ENCODE measurements around the gene ITPK1.

Gene ITPK1

DNA sequence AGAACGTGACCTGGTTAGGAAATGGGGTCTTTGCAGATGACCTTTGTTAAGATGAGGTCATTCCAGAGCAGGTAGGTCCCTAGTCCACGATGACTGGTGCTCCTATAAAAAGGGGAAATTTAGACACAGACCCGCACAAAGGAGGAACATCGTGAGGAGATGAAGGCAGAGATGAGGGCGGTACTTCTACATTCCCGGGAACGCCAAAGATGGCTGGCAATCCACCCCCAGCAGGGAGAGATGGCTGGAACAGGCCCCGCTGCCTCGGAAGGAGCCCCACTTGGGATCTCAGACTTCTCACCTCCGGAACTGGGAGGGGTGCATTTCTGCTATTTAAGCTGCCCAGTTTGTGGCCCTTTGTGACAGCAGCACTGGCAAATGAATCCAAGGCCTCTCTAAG lies 85.0 kb downstream of the ITPK1 start:
- no peak for DNase-seq (ENCODE audit: low read depth in 2 of 3, low spot score in 2 of 3)

DNA sequence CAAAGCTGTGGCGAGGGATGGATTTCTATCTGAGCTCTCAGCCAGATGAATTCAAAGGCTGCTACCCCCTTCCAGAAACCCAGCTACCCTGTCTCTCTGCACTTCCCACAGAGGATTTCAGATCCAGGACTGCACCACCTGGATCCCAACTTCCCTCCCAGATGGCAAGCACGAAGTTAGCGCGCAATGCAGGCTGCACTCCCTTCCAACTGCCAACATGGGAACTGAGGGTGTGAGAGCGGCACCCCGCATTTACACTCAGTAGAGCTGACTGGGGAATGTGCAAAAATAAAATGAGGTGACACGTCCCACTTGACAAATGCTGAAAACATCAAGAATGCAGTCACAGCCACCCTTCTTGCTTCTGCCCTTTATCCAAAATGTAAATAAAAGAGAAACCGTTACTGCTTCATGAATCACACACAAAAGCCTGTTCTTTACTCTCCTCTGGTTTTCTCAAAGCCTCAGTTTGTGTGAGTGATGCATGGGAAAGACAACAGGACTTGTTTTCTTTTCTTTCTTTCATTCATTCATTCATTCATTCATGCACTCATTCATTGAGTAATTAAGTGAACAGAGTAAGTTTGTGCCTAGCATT lies 85.7 kb downstream of the ITPK1 start:
- DNase-seq (ENCODE audit: low read depth in 2 of 3, low spot score in 2 of 3), result no peak

- DNase-seq (ENCODE audit: low read depth in 2 of 3, low spot score in 2 of 3), result no peak
These were observed 86.3 kb downstream of the ITPK1 start for GRCh38 chr14:93029417-93029816.

- no peak for DNase-seq (ENCODE audit: low read depth in 2 of 3, low spot score in 2 of 3)
These were observed 87.0 kb downstream of the ITPK1 start for GRCh38 chr14:93028724-93029076.

- DNase-seq (ENCODE audit: low read depth in 2 of 3, low spot score in 2 of 3), result no peak
These were observed 87.7 kb downstream of the ITPK1 start for GRCh38 chr14:93027810-93028723.

- no peak for DNase-seq (ENCODE audit: low read depth in 2 of 3, low spot score in 2 of 3)
These were observed 89.4 kb downstream of the ITPK1 start for GRCh38 chr14:93026339-93026738.

GRCh38 chr14:93025055-93025454 lies 90.7 kb downstream of the ITPK1 start:
- DNase-seq (ENCODE audit: low read depth in 2 of 3, low spot score in 2 of 3), result no peak

DNA sequence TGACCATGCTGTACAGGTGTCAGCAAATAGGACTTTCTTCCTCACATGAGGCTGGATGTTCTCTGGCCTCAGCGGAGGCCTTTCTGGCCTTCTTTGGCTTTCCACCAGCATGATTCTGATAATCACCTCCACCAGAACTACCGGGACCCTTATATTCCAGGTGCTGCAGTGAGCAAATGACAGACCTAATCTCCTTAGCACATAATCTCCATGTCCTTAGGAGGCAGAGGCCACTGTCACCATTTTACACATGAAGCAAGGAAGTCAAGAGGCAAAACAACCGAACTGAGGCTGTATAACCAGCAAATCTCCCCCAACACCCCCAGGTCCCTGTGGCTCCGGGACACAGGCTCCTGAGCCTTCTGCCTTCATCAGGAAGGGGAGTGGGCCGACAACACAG lies 91.2 kb downstream of the ITPK1 start:
- no peak for DNase-seq (ENCODE audit: low read depth in 2 of 3, low spot score in 2 of 3)

DNA sequence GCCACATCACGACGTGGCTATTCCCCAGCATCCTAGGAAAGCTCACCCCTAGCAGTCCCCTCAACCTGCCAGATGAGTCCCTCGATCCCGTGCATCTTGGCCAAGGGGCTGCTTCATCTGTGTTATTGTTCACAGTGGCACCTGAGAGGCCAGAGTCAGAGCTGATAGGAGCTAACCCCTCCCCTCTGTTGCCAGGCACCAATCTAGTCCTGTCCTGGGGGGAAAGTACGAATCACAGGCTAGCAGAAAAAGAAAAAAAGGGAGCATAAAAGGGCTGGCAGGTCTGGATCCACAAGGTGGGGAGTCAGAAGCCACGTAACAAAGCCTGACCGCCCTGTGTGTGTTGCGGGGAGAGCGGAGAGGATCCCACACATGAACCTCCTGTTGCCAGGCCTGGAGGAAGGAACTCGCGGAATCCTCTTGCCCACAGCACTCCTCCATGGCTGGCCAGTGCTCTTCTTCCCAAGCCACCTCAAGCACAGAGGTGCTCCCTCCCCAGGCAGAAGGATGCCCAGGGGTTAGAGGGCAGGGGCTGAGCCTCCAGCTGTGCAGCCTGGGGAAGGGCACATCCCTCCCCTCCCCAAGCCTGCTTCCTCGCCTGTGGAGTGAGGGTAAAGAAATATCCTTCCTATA lies 91.8 kb downstream of the ITPK1 start:
- DNase-seq (ENCODE audit: low read depth in 2 of 3, low spot score in 2 of 3), result no peak

DNA sequence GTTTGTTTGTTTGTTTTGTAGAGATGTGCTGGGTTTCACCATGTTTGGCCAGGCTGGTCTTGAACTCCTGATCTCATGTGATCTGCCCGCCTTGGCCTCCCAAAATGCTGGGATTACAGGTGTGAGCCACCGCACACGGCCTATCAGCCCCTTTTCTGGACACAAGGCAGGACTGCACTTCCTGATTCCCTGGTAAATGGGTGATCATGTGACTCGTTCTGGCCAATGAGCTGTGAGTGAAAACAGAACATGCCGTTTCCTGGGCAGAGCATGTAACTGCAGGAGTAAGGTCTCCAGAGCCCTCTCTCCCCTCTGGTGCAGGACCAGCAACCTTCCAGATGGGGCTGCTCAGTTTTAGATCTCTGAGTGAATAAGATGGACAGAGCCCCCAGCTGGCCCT lies 92.7 kb downstream of the ITPK1 start:
- no peak for DNase-seq (ENCODE audit: low read depth in 2 of 3, low spot score in 2 of 3)

DNA sequence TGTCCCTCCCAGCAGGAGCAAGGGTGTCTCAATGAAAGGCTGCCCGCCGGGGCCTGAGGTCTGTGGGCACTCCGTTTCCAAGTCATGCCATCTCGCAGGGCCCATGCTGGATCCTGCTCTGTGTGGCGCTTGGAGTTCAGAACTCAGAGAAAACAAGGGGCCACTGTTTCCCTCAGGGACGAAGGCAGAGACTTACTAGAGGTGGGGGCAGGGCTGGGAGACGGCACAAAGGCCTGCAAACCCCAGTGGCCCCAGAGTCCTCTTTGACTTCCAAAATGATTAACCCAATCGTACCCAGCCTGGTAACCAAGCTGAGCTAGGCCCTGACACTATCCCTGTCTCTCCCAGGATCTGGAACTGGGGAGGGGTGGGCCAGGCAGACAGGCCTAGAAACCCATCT lies 95.8 kb downstream of the ITPK1 start:
- DNase-seq (ENCODE audit: low read depth in 2 of 3, low spot score in 2 of 3), result no peak

GRCh38 chr14:93019367-93019843 lies 96.3 kb downstream of the ITPK1 start:
- no peak for DNase-seq (ENCODE audit: low read depth in 2 of 3, low spot score in 2 of 3)

DNA sequence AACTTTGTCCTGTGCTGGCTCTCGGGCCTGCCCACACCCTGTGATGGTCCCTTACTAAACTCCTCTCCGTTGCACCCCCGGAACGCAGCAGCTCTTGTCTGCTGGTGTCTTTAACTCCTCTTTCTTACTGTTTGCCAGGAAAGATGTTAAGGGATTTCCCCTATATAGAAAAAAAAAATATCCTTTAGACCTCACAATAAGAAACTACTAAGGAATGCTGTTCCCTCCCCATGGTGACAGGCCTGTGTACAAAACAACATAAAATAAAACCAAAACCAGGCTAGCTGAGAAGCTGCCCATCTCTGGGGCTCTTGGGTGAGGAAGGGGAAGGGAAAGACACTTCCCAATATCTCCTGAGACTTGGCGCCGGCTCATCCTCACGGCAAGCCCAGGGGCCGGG lies 97.4 kb downstream of the ITPK1 start:
- no peak for DNase-seq (ENCODE audit: low read depth in 2 of 3, low spot score in 2 of 3)

DNA sequence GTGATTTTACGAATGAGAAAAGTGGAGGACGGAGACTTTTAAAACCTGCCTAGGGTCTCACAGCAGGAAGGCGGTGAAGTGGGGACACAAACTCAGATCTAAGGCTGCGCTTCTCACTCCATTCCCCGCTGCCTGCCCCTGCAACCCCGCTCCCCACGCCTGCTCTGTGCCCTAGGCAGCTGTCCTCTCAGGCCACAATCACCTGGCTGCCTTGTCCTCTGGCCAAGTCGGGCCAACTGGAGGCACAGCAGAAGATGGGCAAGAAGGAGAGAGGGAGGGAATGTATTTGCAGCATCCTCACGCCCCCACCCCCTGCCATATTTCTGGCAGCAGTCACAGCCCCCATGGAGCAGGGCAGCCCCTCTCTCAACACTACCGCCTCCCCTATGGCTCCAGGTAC lies 97.8 kb downstream of the ITPK1 start:
- DNase-seq (ENCODE audit: low read depth in 2 of 3, low spot score in 2 of 3), result no peak

GRCh38 chr14:93017301-93017797 lies 98.4 kb downstream of the ITPK1 start:
- no peak for DNase-seq (ENCODE audit: low read depth in 2 of 3, low spot score in 2 of 3)

GRCh38 chr14:93016275-93016845 lies 99.4 kb downstream of the ITPK1 start:
- DNase-seq (ENCODE audit: low read depth in 2 of 3, low spot score in 2 of 3), result no peak

DNA sequence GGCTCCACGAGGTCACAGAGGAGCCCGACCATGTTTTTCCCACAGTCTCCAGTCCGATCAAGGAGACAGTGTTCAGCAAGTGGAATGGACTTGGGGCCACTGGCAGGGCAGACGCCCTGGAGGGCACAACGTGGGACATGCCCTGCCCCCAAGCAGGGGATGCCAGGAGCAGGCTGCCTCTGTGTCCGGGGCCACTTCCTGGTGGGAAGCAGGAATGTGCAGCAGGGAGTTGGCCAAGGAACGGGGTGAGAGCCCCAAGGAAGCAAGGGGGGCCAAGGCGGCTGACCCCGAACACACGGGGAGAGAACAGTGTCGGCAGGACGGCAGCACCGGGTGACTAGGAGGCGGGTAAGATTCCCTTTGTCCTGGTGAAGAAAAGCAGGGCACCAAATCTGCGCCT lies 100.2 kb downstream of the ITPK1 start:
- DNase-seq (ENCODE audit: low read depth in 2 of 3, low spot score in 2 of 3), result no peak

- DNase-seq (ENCODE audit: low read depth in 2 of 3, low spot score in 2 of 3), result no peak
These were observed 100.7 kb downstream of the ITPK1 start for GRCh38 chr14:93015064-93015463.

GRCh38 chr14:93014058-93015023 lies 101.4 kb downstream of the ITPK1 start:
- no peak for DNase-seq (ENCODE audit: low read depth in 2 of 3, low spot score in 2 of 3)

GRCh38 chr14:93012951-93013719 lies 102.6 kb downstream of the ITPK1 start:
- no peak for DNase-seq (ENCODE audit: low read depth in 2 of 3, low spot score in 2 of 3)

Data from activated CD8-positive, alpha-beta memory T cell treated with anti-CD3 and anti-CD28 coated beads for 48 hours (primary cell).